Measurements from ENCODE around the gene RBM6. TPM values are rescaled to one million over a fixed set of nuclear protein-coding genes. Genes with fewer than 3 reads are reported as not detected.
A peak's percentile ranks its signal among the peaks of the same experiment; 100 is the strongest.

The RBM6 gene
- total RNA-seq, 4 donors from 2014 or later = 73.5 to 222 (median 89.5) TPM

DNA sequence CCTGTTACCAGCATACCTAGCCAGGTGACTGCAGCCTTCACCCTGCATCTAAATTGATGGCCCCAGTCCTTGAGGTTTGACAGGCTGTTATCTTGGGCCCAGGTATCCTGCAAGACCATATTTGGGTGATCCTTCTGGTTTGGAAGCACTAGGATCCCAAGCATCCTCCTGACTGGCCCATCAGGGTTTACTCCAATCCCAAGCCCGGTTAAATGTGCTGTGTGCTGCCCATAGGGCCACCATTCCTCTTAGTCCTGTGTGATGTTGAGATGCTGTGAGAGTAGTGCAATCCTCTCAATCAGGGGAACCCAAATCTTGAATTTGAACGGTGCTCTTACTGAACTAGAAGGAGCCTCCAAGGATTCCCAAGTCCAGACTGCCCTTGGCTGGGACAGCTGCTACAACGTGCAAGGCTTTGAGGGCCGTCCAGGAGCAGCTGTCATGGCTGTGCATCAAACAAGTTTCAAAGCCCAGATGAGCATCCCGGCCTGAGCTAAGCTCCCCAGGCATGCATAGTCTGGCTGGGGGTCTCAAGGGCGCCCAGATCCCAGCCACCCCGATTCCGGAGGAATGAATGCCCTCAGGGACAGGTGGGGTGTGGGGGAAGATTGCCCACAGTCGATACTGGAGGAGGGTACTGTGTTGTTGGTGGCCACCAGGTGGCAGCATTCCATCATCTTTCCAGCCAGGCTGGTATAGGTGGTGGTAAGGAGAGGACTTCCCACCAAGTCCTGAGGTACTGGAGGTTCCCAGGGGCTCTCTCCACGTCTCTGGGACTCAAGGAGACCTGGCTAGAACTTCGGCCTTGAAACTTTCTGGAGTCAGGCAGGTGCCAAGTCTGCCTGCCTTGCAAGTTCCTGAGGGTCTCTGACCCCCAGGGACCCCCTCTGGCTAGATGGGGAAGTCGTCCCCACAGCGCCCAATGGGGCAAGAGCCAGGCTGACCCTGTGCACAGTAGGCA lies 181.4 kb downstream of the RBM6 start:
- H3K9me3 ChIP-seq = no peaks in the 10 kb centered on the region
- DNase-seq (ENCODE audit: low spot score in 2 of 2) = peak in 1 of 2 donors; percentile 86
- WGBS = 32% methylated on average over 8 of the region's 13 CpGs
- no peak overlapping the region for H3K27ac ChIP-seq
- H3K4me3 ChIP-seq = no peak overlapping the region
- TF ChIP-seq POLR2AphosphoS5 (IDR thresholded peaks at IDR 0.05) (peak in 1 of 3 donors; percentile 72), EP300 (IDR thresholded peaks at IDR 0.05) (no peak), POLR2A (IDR thresholded peaks at IDR 0.05) (no peak)
- TF ChIP-seq, protein P1, sequence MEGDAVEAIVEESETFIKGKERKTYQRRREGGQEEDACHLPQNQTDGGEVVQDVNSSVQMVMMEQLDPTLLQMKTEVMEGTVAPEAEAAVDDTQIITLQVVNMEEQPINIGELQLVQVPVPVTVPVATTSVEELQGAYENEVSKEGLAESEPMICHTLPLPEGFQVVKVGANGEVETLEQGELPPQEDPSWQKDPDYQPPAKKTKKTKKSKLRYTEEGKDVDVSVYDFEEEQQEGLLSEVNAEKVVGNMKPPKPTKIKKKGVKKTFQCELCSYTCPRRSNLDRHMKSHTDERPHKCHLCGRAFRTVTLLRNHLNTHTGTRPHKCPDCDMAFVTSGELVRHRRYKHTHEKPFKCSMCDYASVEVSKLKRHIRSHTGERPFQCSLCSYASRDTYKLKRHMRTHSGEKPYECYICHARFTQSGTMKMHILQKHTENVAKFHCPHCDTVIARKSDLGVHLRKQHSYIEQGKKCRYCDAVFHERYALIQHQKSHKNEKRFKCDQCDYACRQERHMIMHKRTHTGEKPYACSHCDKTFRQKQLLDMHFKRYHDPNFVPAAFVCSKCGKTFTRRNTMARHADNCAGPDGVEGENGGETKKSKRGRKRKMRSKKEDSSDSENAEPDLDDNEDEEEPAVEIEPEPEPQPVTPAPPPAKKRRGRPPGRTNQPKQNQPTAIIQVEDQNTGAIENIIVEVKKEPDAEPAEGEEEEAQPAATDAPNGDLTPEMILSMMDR (IDR thresholded peaks at IDR 0.05) = peak; percentile 70 to 75
- peaks cover 49% of the 10 kb centered on the region for H3K4me1 ChIP-seq
- no peaks in the 10 kb centered on the region for H3K27me3 ChIP-seq
- peaks cover 46% of the 10 kb centered on the region for H3K36me3 ChIP-seq

- TF ChIP-seq POLR2AphosphoS5 (IDR thresholded peaks at IDR 0.05) (no peak), EP300 (IDR thresholded peaks at IDR 0.05) (no peak), POLR2A (IDR thresholded peaks at IDR 0.05) (no peak)
- TF ChIP-seq, protein P1 (IDR thresholded peaks at IDR 0.05) = no peak
These were observed 182.1 kb downstream of the RBM6 start for GRCh38 chr3:50122071-50122470.

DNA sequence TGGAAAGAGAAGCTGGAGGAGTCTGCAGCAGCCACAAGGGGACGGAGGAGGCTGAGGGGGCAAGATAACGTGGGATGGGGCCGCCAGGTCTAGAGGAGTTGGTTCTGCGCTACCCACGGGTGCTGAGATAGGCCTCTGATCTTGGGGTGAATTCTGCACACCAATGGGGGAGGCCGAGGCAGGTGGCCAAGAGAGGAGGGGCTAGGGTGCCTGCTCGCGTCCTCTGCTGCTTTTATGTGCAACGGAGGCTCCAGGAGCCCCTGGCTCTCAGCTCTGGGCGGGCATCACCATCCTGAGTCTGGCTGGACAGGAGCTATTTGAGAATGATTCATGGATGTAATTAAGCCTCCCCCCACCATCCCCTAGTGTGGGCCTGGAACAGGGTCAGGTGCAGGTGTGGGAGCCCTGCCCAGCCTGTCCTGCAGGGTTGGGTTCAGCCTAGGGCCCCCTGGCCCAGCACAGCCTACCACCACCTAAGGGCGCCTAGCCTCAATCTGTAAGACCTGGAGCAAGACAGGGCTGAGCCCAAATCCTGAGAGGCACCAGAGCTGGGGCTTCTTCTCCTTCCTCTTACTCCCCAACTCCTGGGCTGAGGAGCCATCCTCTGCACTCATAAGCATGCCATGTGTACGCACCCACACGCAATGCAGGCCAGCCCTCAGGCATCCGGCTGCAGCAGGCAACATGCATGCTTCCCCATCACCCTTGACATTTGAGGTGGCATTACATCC lies 182.9 kb downstream of the RBM6 start:
- DNase-seq (ENCODE audit: low spot score in 2 of 2) = peak in 1 of 2 donors; percentile 63
- Histone ChIP-seq H3K4me1 (peaks cover 56% of the 10 kb centered on the region), H3K4me3 (no peak overlapping the region), H3K27me3 (no peaks in the 10 kb centered on the region), H3K36me3 (peaks cover 32% of the 10 kb centered on the region), H3K27ac (no peak overlapping the region), H3K9me3 (no peaks in the 10 kb centered on the region)
- TF ChIP-seq POLR2A (IDR thresholded peaks at IDR 0.05) = no peak
- TF ChIP-seq EP300 (IDR thresholded peaks at IDR 0.05) = no peak
- no peak for TF ChIP-seq POLR2AphosphoS5 (IDR thresholded peaks at IDR 0.05)
- TF ChIP-seq, protein P1 (IDR thresholded peaks at IDR 0.05) = no peak
- 70% methylated on average over 13 of the region's 14 CpGs for whole genome bisulfite sequencing

More at GRCh38 chr3:50122071-50122470, 182.1 kb downstream of the RBM6 start:
- no peaks in the 10 kb centered on the region for H3K27me3 ChIP-seq
- WGBS = 38% methylated on average over 2 of the region's 2 CpGs
- H3K4me1 ChIP-seq = peaks cover 56% of the 10 kb centered on the region
- peak in 1 of 2 donors; percentile 59 for DNase-seq (ENCODE audit: low spot score in 2 of 2)
- H3K36me3 ChIP-seq = peaks cover 39% of the 10 kb centered on the region
- H3K27ac ChIP-seq = no peak overlapping the region
- no peaks in the 10 kb centered on the region for H3K9me3 ChIP-seq
- H3K4me3 ChIP-seq = no peak overlapping the region

DNA sequence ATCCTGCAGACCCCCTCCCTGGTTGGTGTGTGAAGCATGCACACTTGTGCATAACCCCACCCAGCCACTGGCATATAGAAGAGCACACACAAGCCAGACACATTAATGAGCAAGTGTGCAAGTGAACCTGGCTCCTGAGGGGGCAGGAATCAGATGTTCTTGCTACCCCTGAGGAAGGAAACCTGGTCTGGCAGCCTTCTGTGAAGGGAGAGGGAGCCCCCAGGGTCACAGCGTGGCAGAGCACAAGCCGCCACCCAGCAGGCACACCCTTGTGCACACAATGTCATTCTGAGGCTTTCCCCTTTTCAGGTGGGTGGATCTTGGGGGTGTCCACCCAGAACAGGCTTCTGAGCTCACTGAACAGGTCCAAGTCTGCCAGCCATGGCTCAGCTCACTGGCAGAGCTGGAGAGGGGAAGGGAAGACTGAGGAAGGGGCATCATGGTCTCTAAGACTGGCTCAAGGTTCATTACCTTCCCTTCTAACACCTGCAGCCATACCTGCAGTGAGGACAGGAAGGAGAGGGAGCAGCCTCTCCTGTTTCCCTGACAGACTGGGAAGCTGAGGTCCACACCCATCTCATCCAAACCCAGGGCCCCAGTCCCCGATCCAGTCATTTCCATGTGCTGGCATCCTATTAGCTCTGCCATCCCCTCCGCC lies 183.6 kb downstream of the RBM6 start:
- Histone ChIP-seq H3K9me3 (no peaks in the 10 kb centered on the region), H3K27me3 (no peaks in the 10 kb centered on the region), H3K4me1 (peaks cover 56% of the 10 kb centered on the region), H3K4me3 (no peak overlapping the region), H3K36me3 (peaks cover 25% of the 10 kb centered on the region), H3K27ac (no peak overlapping the region)
- DNase-seq (ENCODE audit: low spot score in 2 of 2) = peak in 1 of 2 donors; percentile 42
- TF ChIP-seq POLR2A (IDR thresholded peaks at IDR 0.05) (no peak), POLR2AphosphoS5 (IDR thresholded peaks at IDR 0.05) (no peak), EP300 (IDR thresholded peaks at IDR 0.05) (no peak)
- TF ChIP-seq, protein P1 (IDR thresholded peaks at IDR 0.05) = no peak
- WGBS = no CpG with 5 or more reads among the region's 4 CpGs
